WTC11 (cell line): ENCODE data around the gene TMEM72. TPM values are rescaled to one million over a fixed set of nuclear protein-coding genes. Genes with fewer than 3 reads are reported as not detected.

ENCODE experiments used
- ATAC-seq: fragments of 200-7000 bp; cut with Tn5 transposase; 2 replicates; pipeline ENCODE4 v1.10.0; 2021; ENCODE audit warnings: mild to moderate bottlenecking, moderate library complexity
- CTCF ChIA-PET: fragments of 300-600 bp; sonication (Branson Sonifier 250); formaldehyde crosslinking; loops from one replicate; lab custom pipeline; 2021; ENCODE audit warnings: antibody characterized with exemption; lab: Charles Lee
- POLR2A ChIA-PET: fragments of 350-600 bp; sonication (Branson Sonifier 250); formaldehyde crosslinking; loops from one replicate; lab custom pipeline; 2021; ENCODE audit warnings: antibody characterized with exemption; lab: Charles Lee
- DNase-seq: peaks from one replicate; pipeline ENCODE4 v3.0.0; 2021; ENCODE audit warnings: low spot score
- H3K27ac Mint-ChIP-seq: 2 replicates; pipeline ENCODE4 v1.8.0; 2021; ENCODE audit warnings: mixed read lengths
- H3K27me3 Mint-ChIP-seq: 2 replicates; pipeline ENCODE4 v1.8.0; 2021; ENCODE audit warnings: low read depth, mild to moderate bottlenecking, moderate library complexity, mixed read lengths
- H3K36me3 Mint-ChIP-seq: 2 replicates; pipeline ENCODE4 v1.8.0; 2021; ENCODE audit warnings: mixed read lengths
- H3K4me1 Mint-ChIP-seq: 2 replicates; pipeline ENCODE4 v1.8.0; 2022; ENCODE audit warnings: mixed read lengths
- H3K4me3 Mint-ChIP-seq: 2 replicates; pipeline ENCODE4 v1.8.0; 2021; ENCODE audit warnings: mild to moderate bottlenecking, moderate library complexity, mixed read lengths
- H3K9me3 Mint-ChIP-seq: 2 replicates; pipeline ENCODE4 v1.8.0; 2021; ENCODE audit warnings: mixed read lengths
- AR ChIP-seq: fragments of 250-450 bp; sonication (Bioruptor Pico); IDR thresholded peaks from 2 replicates; pipeline ENCODE4 v1.9.0; 2021; ENCODE audit warnings: mild to moderate bottlenecking
- E2F1 ChIP-seq: sonication (generic); formaldehyde crosslinking; IDR thresholded peaks from 2 replicates; pipeline ENCODE4 v1.8.0; 2022; ENCODE audit warnings: mild to moderate bottlenecking, missing genetic modification reagents
- FOXJ3 ChIP-seq: sonication (generic); formaldehyde crosslinking; IDR thresholded peaks from 2 replicates; pipeline ENCODE4 v1.9.0; 2021; ENCODE audit warnings: missing genetic modification reagents, mild to moderate bottlenecking, borderline replicate concordance
- IRF1 ChIP-seq: sonication (generic); formaldehyde crosslinking; IDR thresholded peaks from 2 replicates; pipeline ENCODE4 v1.8.0; 2023; ENCODE audit warnings: missing genetic modification reagents
- JUN ChIP-seq: sonication (generic); formaldehyde crosslinking; IDR thresholded peaks from 2 replicates; pipeline ENCODE4 v1.8.0; 2023; ENCODE audit warnings: mild to moderate bottlenecking, missing genetic modification reagents
- KAT7 ChIP-seq: sonication (generic); formaldehyde crosslinking; IDR thresholded peaks from 2 replicates; pipeline ENCODE4 v1.8.1; 2023; ENCODE audit warnings: missing genetic modification reagents, mild to moderate bottlenecking, borderline replicate concordance
- NFATC4 ChIP-seq: fragments of 250-450 bp; sonication (Bioruptor Pico); IDR thresholded peaks from 2 replicates; pipeline ENCODE4 v1.9.0; 2021; ENCODE audit warnings: mild to moderate bottlenecking
- NFE2L1 ChIP-seq: sonication (generic); formaldehyde crosslinking; IDR thresholded peaks from 2 replicates; pipeline ENCODE4 v1.8.1; 2023; ENCODE audit warnings: missing genetic modification reagents
- SMAD3 ChIP-seq: sonication (generic); formaldehyde crosslinking; IDR thresholded peaks from 2 replicates; pipeline ENCODE4 v1.8.0; 2022; ENCODE audit warnings: missing genetic modification reagents, mild to moderate bottlenecking, borderline replicate concordance
- USF1 ChIP-seq: sonication (generic); formaldehyde crosslinking; IDR thresholded peaks from 2 replicates; pipeline ENCODE4 v1.8.0; 2022; ENCODE audit warnings: mild to moderate bottlenecking, missing genetic modification reagents
- ZBTB43 ChIP-seq: sonication (generic); formaldehyde crosslinking; IDR thresholded peaks from 2 replicates; pipeline ENCODE4 v1.8.1; 2023; ENCODE audit warnings: mild to moderate bottlenecking, missing genetic modification reagents
- ZNF138 ChIP-seq: sonication (generic); formaldehyde crosslinking; conservative IDR thresholded peaks from 2 replicates; pipeline ENCODE4 v1.8.1; 2022; ENCODE audit warnings: mild to moderate bottlenecking, moderate library complexity, missing genetic modification reagents
- ZNF317 ChIP-seq: sonication (generic); formaldehyde crosslinking; IDR thresholded peaks from 2 replicates; pipeline ENCODE4 v1.8.1; 2023; ENCODE audit warnings: low read depth, mild to moderate bottlenecking, moderate library complexity, missing genetic modification reagents, borderline replicate concordance
- ZNF423 ChIP-seq: fragments of 250-450 bp; sonication (Bioruptor Pico); IDR thresholded peaks from 2 replicates; pipeline ENCODE4 v2.1.2; 2022; ENCODE audit warnings: mild to moderate bottlenecking, moderate library complexity
- ZNF532 ChIP-seq: fragments of 250-450 bp; sonication (Bioruptor Pico); IDR thresholded peaks from 2 replicates; pipeline ENCODE4 v1.9.0; 2021; ENCODE audit warnings: mild to moderate bottlenecking, borderline replicate concordance
- ZSCAN18 ChIP-seq: fragments of 250-450 bp; sonication (Bioruptor Pico); IDR thresholded peaks from 2 replicates; pipeline ENCODE4 v2.1.2; 2022; ENCODE audit warnings: mild to moderate bottlenecking, moderate library complexity
- total RNA-seq: library from RNA; stranded (reverse); gene quantifications from 3 replicates; pipeline ENCODE4 v1.2.3, GENCODE V29; 2021

The TMEM72 gene
- total RNA-seq, 1 experiment from 2014 or later: not detected

- ATAC-seq: no peak
- no peaks in the 10 kb centered on the region for H3K27me3 Mint-ChIP-seq
- POLR2A ChIA-PET: no interaction called here
- TF ChIP-seq ZNF138 (CRISPR knock-in tag): no peak
- no peak for TF ChIP-seq IRF1 (CRISPR knock-in tag)
- no peak for TF ChIP-seq JUN (CRISPR knock-in tag)
- no peak for TF ChIP-seq ZNF532 (CRISPR knock-in tag)
- no peak for TF ChIP-seq USF1
- no peak for TF ChIP-seq SMAD3
- no peak for TF ChIP-seq AR
- TF ChIP-seq FOXJ3 (CRISPR knock-in tag): no peak
- TF ChIP-seq KAT7: no peak
- TF ChIP-seq NFE2L1: no peak
- TF ChIP-seq NFATC4 (CRISPR knock-in tag): no peak
- TF ChIP-seq ZNF423 (CRISPR knock-in tag): no peak
- no peak for TF ChIP-seq E2F1
- no peak for TF ChIP-seq ZSCAN18 (CRISPR knock-in tag)
- TF ChIP-seq ZBTB43 (CRISPR knock-in tag): no peak
- no peak for TF ChIP-seq ZNF317 (CRISPR knock-in tag)
- H3K9me3 Mint-ChIP-seq: peaks cover 6% of the 10 kb centered on the region
- CTCF ChIA-PET: interaction anchor here (1.2 kb wide), 1 partner anchor 38 kb away, joined by 4 read pairs; no protein-coding TSS in a partner anchor
- H3K27ac Mint-ChIP-seq: no peak overlapping the region
- H3K36me3 Mint-ChIP-seq: peaks cover 3% of the 10 kb centered on the region; the same call in 1 of the 2 replicates
- DNase-seq: no peak
- no peak overlapping the region for H3K4me3 Mint-ChIP-seq
- H3K4me1 Mint-ChIP-seq: peaks cover 13% of the 10 kb centered on the region
Measured at GRCh38 chr10:44894691-44895090, 16.4 kb upstream of the TMEM72 start.
